Bronchial epithelial cell (primary cell): ENCODE results near the gene HMGB3. TPM values are rescaled to one million over a fixed set of nuclear protein-coding genes. Genes with fewer than 3 reads are reported as not detected.

Experiments
- DNase-seq: peaks from one replicate; pipeline ENCODE4 v3.0.0-alpha.2; 2010; ENCODE audit warnings: low read depth
- FAIRE-seq: peaks from 2 replicates; lab custom pipeline; 2011; peaks lifted over from hg19 to GRCh38; lab: Jason Lieb, UNC
- H3K27me3 ChIP-seq: 2 replicates; pipeline ENCODE4 v1.5.1; 2011; ENCODE audit warnings: low read length; ENCODE audit not compliant: control insufficient read depth, insufficient read depth
- H3K36me3 ChIP-seq: 2 replicates; pipeline ENCODE4 v1.5.1; 2011; ENCODE audit warnings: low read length; ENCODE audit not compliant: control insufficient read depth, insufficient read depth
- H3K4me3 ChIP-seq: 2 replicates; pipeline ENCODE4 v1.5.1; 2011; ENCODE audit warnings: mild to moderate bottlenecking, low read depth, low read length, control low read depth
- total RNA-seq: library from RNA; depleted of rRNA; stranded (reverse); fragments of >200 nt; gene quantifications from 2 replicates; pipeline ENCODE4 v1.2.1, GENCODE V29; 2014
- TF ChIP-seq, protein P1 (sequence below): IDR thresholded peaks from 2 replicates; pipeline ENCODE4 v1.5.1; 2011; ENCODE audit warnings: mild to moderate bottlenecking, moderate library complexity, low read length, control low read depth, inconsistent platforms; ENCODE audit not compliant: insufficient read depth, severe bottlenecking

HMGB3 gene
- total RNA-seq, result 46.7 and 74.5 TPM in 2 replicates

DNA sequence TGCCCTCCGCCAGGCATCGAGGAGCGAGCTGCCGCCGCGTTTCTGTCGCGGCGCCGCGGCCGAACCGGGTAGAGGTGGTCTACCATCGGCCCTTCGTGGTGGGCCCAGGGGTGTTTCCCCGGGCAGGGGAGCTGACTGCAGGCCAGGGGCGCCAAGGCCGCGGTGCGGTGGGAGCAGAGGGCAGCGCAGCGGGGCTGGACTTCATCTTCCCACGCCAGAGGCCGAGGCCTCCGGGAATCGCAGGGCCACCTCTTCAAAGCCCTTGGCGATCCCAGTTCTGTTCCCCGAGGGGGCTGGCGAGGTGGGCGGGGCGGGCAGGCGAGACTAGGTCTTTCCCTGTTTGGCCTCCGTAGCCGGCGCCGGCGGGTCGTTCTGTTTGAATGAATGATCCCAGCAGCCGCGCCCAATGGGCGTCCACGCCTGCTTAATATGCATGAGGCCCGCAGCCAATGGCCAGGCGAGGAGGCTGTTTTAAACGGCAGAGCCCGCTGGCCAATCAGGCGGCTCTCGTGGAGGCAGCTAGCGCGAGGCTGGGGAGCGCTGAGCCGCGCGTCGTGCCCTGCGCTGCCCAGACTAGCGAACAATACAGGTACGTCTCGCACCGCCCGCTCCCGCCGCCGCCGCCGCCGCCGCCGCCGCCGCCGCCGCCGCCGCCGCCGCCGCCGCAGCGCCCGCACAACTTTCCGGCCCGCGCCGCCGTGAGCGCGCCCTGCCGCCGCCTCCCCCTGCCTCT is at the start of gene HMGB3:
TSS of gene HMGB3 (plus strand) at position 548 of the 733 bp plus-strand sequence. CDS start 2,265 bp downstream, outside the sequence.
- TF ChIP-seq, protein P1, sequence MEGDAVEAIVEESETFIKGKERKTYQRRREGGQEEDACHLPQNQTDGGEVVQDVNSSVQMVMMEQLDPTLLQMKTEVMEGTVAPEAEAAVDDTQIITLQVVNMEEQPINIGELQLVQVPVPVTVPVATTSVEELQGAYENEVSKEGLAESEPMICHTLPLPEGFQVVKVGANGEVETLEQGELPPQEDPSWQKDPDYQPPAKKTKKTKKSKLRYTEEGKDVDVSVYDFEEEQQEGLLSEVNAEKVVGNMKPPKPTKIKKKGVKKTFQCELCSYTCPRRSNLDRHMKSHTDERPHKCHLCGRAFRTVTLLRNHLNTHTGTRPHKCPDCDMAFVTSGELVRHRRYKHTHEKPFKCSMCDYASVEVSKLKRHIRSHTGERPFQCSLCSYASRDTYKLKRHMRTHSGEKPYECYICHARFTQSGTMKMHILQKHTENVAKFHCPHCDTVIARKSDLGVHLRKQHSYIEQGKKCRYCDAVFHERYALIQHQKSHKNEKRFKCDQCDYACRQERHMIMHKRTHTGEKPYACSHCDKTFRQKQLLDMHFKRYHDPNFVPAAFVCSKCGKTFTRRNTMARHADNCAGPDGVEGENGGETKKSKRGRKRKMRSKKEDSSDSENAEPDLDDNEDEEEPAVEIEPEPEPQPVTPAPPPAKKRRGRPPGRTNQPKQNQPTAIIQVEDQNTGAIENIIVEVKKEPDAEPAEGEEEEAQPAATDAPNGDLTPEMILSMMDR, result no peak
- Histone ChIP-seq H3K36me3 (no peaks in the 10 kb centered on the region), H3K27me3 (no peaks in the 10 kb centered on the region), H3K4me3 (peak within 1 kb of the TSS; percentile 69)
- FAIRE-seq, result no peak
- peak; percentile 84 for DNase-seq

DNA sequence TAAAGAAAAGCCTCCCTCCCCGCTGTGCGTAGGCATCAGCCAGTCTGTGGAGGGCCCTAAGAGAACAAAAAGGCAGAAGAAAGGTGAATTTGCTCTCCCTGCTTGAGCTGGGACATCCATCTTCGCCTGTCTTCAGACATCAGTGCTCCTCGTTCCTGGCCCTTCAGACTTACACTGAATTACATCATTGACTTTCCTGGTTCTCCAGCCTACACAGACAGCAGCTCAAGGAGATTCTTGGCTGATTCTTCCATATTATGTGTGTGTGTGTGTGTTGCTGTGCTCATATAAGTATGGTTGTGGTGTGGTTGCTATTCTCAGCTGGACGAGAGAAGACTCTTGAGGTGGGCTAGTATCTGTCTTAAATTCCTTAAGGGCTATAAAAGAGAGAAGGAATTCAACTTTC is 49.2 kb upstream of the HMGB3 start:
- no peaks in the 10 kb centered on the region for H3K36me3 ChIP-seq
- no peak overlapping the region for H3K4me3 ChIP-seq
- H3K27me3 ChIP-seq, result no peaks in the 10 kb centered on the region
- TF ChIP-seq, protein P1, result no peak
- FAIRE-seq (no peak), DNase-seq (no peak)

DNA sequence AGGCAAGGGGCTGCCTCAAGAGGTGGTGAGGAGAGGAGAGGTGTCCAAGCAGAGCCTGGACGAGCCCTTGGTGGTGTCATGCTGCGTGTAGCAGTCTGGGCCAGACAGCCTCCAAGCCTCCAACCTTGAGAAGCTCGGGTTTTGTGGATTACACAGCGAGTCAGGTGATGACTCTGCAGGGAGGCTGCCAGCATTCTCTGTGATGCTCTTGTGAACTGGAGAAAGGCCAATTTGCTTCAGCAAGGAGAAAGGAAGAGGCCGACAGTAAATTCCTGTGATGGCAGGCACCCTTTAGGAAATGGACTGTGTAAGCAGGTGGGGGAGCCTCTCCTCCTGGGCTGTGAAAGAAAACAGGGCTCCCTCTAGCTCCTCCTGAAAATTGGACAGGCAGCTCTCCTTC is 48.7 kb upstream of the HMGB3 start:
- H3K27me3 ChIP-seq, result no peaks in the 10 kb centered on the region
- DNase-seq, result peak; percentile 53
- TF ChIP-seq, protein P1, result no peak
- no peak for FAIRE-seq
- no peak overlapping the region for H3K4me3 ChIP-seq
- no peaks in the 10 kb centered on the region for H3K36me3 ChIP-seq

DNA sequence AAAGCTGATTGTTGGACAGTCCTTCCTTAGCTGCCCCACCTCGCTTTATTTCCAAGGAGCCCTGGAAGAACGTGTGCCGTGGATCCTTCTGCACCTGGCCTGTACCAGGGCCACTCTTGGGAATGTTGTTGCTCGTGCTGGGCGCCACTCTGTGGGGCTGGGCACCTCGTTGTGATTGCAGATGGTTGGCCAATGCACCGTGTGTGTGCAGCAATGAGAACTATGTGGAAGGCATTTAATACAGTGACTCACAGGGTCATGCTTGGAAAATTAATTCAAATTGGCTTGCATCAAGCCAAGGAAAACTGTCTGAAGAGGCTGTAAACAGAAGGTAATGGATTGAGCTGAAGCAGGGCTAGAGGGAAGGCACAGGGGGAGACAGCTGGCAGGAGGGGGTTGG is 47.7 kb upstream of the HMGB3 start:
- DNase-seq, result peak; percentile 12
- no peak for FAIRE-seq
- Histone ChIP-seq H3K27me3 (no peaks in the 10 kb centered on the region), H3K4me3 (no peak overlapping the region), H3K36me3 (no peaks in the 10 kb centered on the region)
- TF ChIP-seq, protein P1, result no peak

DNA sequence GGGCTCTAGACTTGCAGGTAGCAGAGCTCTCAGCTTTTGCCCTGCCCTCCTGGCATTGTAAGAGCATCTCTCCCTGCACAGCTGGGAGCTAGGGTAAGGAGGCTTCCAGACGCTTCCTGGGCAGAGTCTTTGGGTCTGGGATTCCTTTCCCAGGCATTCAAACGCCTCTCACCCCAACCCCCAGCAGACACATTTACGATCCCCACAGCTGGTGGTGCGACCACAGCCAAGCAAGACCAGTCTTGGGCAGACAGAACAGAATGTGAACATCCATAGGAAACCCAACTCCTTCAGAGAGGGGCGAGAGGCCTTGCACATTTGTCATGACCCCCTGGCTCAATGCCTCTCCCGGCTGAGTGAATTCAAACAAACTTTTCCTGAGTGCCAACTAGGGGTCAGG is 46.6 kb upstream of the HMGB3 start:
- FAIRE-seq (no peak), DNase-seq (no peak)
- TF ChIP-seq, protein P1, result no peak
- no peaks in the 10 kb centered on the region for H3K27me3 ChIP-seq
- no peaks in the 10 kb centered on the region for H3K36me3 ChIP-seq
- H3K4me3 ChIP-seq, result no peak overlapping the region
